Suprapubic skin (tissue), 4 donors: ENCODE measurements around the gene TRRAP. TPM values are rescaled to one million over a fixed set of nuclear protein-coding genes. Genes with fewer than 3 reads are reported as not detected.

Experiments
- DNase-seq, 2 donors: peaks; one replicate each; pipeline ENCODE4 v3.0.0-alpha.2; 2019; ENCODE audit warnings: low spot score in 2 of 2
- H3K27ac ChIP-seq: fragments of 200-600 bp; sonication (generic); one replicate; pipeline ENCODE4 v1.5.1; 2019
- H3K27me3 ChIP-seq: fragments of 200-600 bp; sonication (generic); one replicate; pipeline ENCODE4 v1.5.1; 2019
- H3K36me3 ChIP-seq: fragments of 200-600 bp; sonication (generic); one replicate; pipeline ENCODE4 v1.5.1; 2019
- H3K4me1 ChIP-seq: fragments of 200-600 bp; sonication (generic); one replicate; pipeline ENCODE4 v1.5.1; 2019
- H3K4me3 ChIP-seq: fragments of 200-600 bp; sonication (generic); one replicate; pipeline ENCODE4 v1.5.1; 2019; ENCODE audit warnings: mild to moderate bottlenecking
- H3K9me3 ChIP-seq: fragments of 200-600 bp; sonication (generic); one replicate; pipeline ENCODE4 v1.5.1; 2019
- CTCF ChIP-seq, 2 donors: fragments of 200-600 bp in 1 of 2; fragments of 450-650 bp in 1 of 2; sonication (generic) in 1 of 2; IDR thresholded peaks; one replicate each; pipeline ENCODE4 v1.5.1; 2016 to 2019; ENCODE audit warnings: antibody characterized with exemption in 2 of 2, mild to moderate bottlenecking in 1 of 2, moderate library complexity in 1 of 2
- EP300 ChIP-seq: sonication (generic); formaldehyde crosslinking; IDR thresholded peaks from one replicate; pipeline ENCODE4 v1.6.1; 2017; ENCODE audit warnings: antibody characterized with exemption
- POLR2A ChIP-seq, 2 donors: fragments of 450-650 bp; IDR thresholded peaks; one replicate each; pipeline ENCODE4 v1.6.1; 2017; ENCODE audit warnings: antibody characterized with exemption in 2 of 2, mild to moderate bottlenecking in 2 of 2, moderate library complexity in 2 of 2
- POLR2AphosphoS5 ChIP-seq, 3 donors: sonication (generic); formaldehyde crosslinking; IDR thresholded peaks; one replicate each; pipeline ENCODE4 v1.6.1; 2017; ENCODE audit warnings: antibody characterized with exemption in 3 of 3
- WGBS: methylation state at CpG from one replicate; pipeline ENCODE4 v1.1.5; 2018; 5-methylcytosine and 5-hydroxymethylcytosine counted together
- total RNA-seq, 4 donors: library from RNA; depleted of rRNA; stranded (reverse); fragments of >200 nt; gene quantifications; one replicate each; pipeline ENCODE4 v1.1.0, GENCODE V29; 2016

The TRRAP gene
- total RNA-seq, 4 donors from 2014 or later, result 46.2 to 97.1 (median 65.7) TPM

GRCh38 chr7:98945852-98946251 is 67.5 kb downstream of the TRRAP start:
- Histone ChIP-seq H3K9me3 (no peaks in the 10 kb centered on the region), H3K36me3 (peaks cover 92% of the 10 kb centered on the region), H3K4me1 (no peaks in the 10 kb centered on the region), H3K27ac (no peak overlapping the region), H3K27me3 (no peaks in the 10 kb centered on the region), H3K4me3 (no peak overlapping the region)
- TF ChIP-seq CTCF (IDR thresholded peaks at IDR 0.05) (no peak), POLR2AphosphoS5 (IDR thresholded peaks at IDR 0.05) (no peak), POLR2A (IDR thresholded peaks at IDR 0.05) (no peak), EP300 (no peak)
- DNase-seq, result no peak
- 78% methylated on average over 7 of the region's 7 CpGs for WGBS

DNA sequence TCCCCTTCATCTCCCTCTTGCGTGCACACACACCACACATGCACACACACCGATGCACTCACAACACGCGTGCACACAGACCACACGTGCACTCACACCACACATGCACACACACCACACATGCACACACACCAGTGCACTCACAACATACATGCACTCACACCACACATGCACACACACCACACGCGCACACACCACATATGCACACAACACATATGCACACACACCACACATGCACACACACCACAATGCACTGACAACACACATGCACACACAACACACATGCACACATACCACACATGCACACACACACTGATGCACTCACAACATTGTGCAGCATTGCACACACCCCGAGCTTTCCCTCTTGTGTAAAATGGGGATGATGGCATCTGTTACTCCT is 68.1 kb downstream of the TRRAP start:
- Histone ChIP-seq H3K9me3 (no peaks in the 10 kb centered on the region), H3K4me1 (no peaks in the 10 kb centered on the region), H3K27me3 (no peaks in the 10 kb centered on the region), H3K4me3 (no peak overlapping the region), H3K36me3 (peaks cover 92% of the 10 kb centered on the region), H3K27ac (no peak overlapping the region)
- TF ChIP-seq CTCF (IDR thresholded peaks at IDR 0.05) (no peak), POLR2AphosphoS5 (IDR thresholded peaks at IDR 0.05) (no peak), POLR2A (IDR thresholded peaks at IDR 0.05) (no peak), EP300 (no peak)
- 94% methylated on average over 8 of the region's 8 CpGs for WGBS
- DNase-seq, result no peak

GRCh38 chr7:98949336-98950044 is 71.2 kb downstream of the TRRAP start:
- Histone ChIP-seq H3K4me1 (no peaks in the 10 kb centered on the region), H3K36me3 (peaks cover 93% of the 10 kb centered on the region), H3K9me3 (no peaks in the 10 kb centered on the region), H3K27ac (no peak overlapping the region), H3K4me3 (no peak overlapping the region), H3K27me3 (no peaks in the 10 kb centered on the region)
- DNase-seq, result no peak
- TF ChIP-seq EP300, result no peak
- TF ChIP-seq CTCF (IDR thresholded peaks at IDR 0.05), result no peak
- TF ChIP-seq POLR2AphosphoS5 (IDR thresholded peaks at IDR 0.05), result no peak
- TF ChIP-seq POLR2A (IDR thresholded peaks at IDR 0.05), result no peak
- 85% methylated on average over 21 of the region's 21 CpGs for WGBS

- 88% methylated on average over 19 of the region's 19 CpGs for WGBS
Observed at GRCh38 chr7:98955992-98956391, 77.7 kb downstream of the TRRAP start.

More at GRCh38 chr7:98955992-98956391, 77.7 kb downstream of the TRRAP start:
- Histone ChIP-seq H3K27me3 (no peaks in the 10 kb centered on the region), H3K36me3 (peaks cover 95% of the 10 kb centered on the region), H3K9me3 (no peaks in the 10 kb centered on the region), H3K4me1 (no peaks in the 10 kb centered on the region), H3K27ac (no peak overlapping the region), H3K4me3 (no peak overlapping the region)
- DNase-seq, result no peak
- no peak for TF ChIP-seq POLR2AphosphoS5 (IDR thresholded peaks at IDR 0.05)
- no peak for TF ChIP-seq POLR2A (IDR thresholded peaks at IDR 0.05)
- no peak for TF ChIP-seq CTCF (IDR thresholded peaks at IDR 0.05)
- TF ChIP-seq EP300, result no peak
